ENCODE results near the gene XYLT1. TPM values are rescaled to one million over a fixed set of nuclear protein-coding genes. Genes with fewer than 3 reads are reported as not detected.

Gene XYLT1
- total RNA-seq, 1 experiment from 2014 or later: 12.5 TPM

DNA sequence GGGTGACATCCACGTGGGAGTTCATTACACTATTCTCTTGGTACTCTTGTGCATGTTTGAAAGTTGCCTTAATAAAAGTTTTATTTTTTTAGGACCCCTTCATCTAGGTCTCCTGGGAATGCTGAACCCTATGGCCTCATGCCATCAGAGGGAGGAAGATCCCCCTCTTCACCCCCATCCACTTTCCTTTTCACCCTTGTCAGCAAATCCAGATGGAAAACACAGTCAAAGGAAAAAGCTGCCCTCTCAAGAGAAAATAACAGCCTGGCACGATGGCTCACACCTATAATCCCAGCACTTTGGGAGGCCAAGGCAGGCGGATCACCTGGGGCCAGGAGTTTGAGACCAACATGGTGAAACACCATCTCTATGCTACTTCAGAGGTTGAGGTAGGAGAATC, 274.2 kb downstream of the XYLT1 start:
- H3K4me1 ChIP-seq: no peaks in the 10 kb centered on the region
- no peaks in the 10 kb centered on the region for H3K36me3 ChIP-seq (ENCODE audit: control insufficient read depth, insufficient read depth, low read length)
- no peak overlapping the region for H3K27ac Mint-ChIP-seq (ENCODE audit: unreplicated experiment)
- no peaks in the 10 kb centered on the region for H3K9me3 Mint-ChIP-seq (ENCODE audit: unreplicated experiment)
- BruUV-seq (replicated peaks): no TSS peak
- H3K4me1 Mint-ChIP-seq (ENCODE audit: low read depth, unreplicated experiment): no peaks in the 10 kb centered on the region
- H3K4me3 ChIP-seq (ENCODE audit: low read depth, low read length): no peak overlapping the region
- POLR2A ChIA-PET: no interaction called here
- TF ChIP-seq, protein P1, sequence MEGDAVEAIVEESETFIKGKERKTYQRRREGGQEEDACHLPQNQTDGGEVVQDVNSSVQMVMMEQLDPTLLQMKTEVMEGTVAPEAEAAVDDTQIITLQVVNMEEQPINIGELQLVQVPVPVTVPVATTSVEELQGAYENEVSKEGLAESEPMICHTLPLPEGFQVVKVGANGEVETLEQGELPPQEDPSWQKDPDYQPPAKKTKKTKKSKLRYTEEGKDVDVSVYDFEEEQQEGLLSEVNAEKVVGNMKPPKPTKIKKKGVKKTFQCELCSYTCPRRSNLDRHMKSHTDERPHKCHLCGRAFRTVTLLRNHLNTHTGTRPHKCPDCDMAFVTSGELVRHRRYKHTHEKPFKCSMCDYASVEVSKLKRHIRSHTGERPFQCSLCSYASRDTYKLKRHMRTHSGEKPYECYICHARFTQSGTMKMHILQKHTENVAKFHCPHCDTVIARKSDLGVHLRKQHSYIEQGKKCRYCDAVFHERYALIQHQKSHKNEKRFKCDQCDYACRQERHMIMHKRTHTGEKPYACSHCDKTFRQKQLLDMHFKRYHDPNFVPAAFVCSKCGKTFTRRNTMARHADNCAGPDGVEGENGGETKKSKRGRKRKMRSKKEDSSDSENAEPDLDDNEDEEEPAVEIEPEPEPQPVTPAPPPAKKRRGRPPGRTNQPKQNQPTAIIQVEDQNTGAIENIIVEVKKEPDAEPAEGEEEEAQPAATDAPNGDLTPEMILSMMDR (IDR thresholded peaks at IDR 0.05; ENCODE audit: insufficient read depth in 1 of 2, low read depth in 1 of 2, low read length in 1 of 2, severe bottlenecking in 1 of 2, unreplicated experiment in 1 of 2): no peak
- no peaks in the 10 kb centered on the region for H3K27me3 ChIP-seq (replicated peaks; ENCODE audit: control insufficient read depth, insufficient read depth, low read length)
- H3K9me3 ChIP-seq: no peaks in the 10 kb centered on the region
- no peak for DNase-seq
- H3K4me3 Mint-ChIP-seq (ENCODE audit: unreplicated experiment): no peak overlapping the region
- intact Hi-C loops (cut with micrococcal nuclease; ENCODE audit: unreplicated experiment): no loop called here
- no peaks in the 10 kb centered on the region for H3K27me3 Mint-ChIP-seq (ENCODE audit: insufficient read depth, unreplicated experiment)
- CTCF ChIA-PET: no interaction called here
- H3K36me3 Mint-ChIP-seq (ENCODE audit: insufficient read depth, unreplicated experiment): peaks cover 5% of the 10 kb centered on the region

DNA sequence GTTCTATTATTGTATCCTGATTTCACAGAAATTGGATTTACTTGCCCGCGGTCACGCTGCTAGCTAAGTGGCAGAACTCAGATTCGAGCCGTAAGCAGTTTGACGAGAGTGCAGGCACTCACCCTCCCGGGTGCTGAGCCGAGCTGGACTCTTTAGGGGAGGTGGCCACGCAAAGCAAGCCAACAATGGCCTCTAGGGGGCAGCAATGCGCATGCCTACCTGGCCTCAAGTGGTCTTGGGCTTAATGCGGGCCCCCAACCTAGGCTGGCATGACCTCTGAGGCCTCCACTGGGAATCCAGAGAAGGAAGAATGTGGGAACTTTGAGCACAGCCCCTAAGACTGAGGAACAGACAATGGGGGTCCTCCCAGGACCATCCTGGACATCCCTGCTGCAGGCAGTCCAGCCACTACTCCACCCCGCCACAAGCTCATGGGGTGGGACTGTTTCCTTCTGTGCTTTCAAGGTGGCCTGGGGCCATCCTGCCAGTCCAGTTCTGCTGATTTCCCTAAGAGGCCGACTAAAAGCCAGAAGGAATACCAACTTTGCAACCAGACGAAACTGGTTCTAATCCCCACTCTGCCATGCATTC, 276.5 kb downstream of the XYLT1 start:
- TF ChIP-seq, protein P1 (IDR thresholded peaks at IDR 0.05; ENCODE audit: insufficient read depth in 1 of 2, low read depth in 1 of 2, low read length in 1 of 2, severe bottlenecking in 1 of 2, unreplicated experiment in 1 of 2): peak; percentile 48 to 57
- Histone ChIP-seq H3K4me1 (no peaks in the 10 kb centered on the region), H3K36me3 (ENCODE audit: control insufficient read depth, insufficient read depth, low read length) (no peaks in the 10 kb centered on the region), H3K9me3 (no peaks in the 10 kb centered on the region), H3K27me3 (replicated peaks; ENCODE audit: control insufficient read depth, insufficient read depth, low read length) (no peaks in the 10 kb centered on the region), H3K4me3 (ENCODE audit: low read depth, low read length) (no peak overlapping the region)
- H3K27ac Mint-ChIP-seq (ENCODE audit: unreplicated experiment): no peak overlapping the region
- no peaks in the 10 kb centered on the region for H3K9me3 Mint-ChIP-seq (ENCODE audit: unreplicated experiment)
- DNase-seq: peak; percentile 32 to 38
- BruUV-seq (replicated peaks): no TSS peak
- ChIA-PET POLR2A (no interaction called here), CTCF (interaction anchor here (0.6 to 1.0 kb wide), 2 partner anchors 31 to 274 kb away, joined by 3 read pairs; no protein-coding TSS in a partner anchor)
- no peak overlapping the region for H3K4me3 Mint-ChIP-seq (ENCODE audit: unreplicated experiment)
- H3K27me3 Mint-ChIP-seq (ENCODE audit: insufficient read depth, unreplicated experiment): no peaks in the 10 kb centered on the region
- intact Hi-C loops (cut with micrococcal nuclease; ENCODE audit: unreplicated experiment): no loop called here
- peaks cover 5% of the 10 kb centered on the region for H3K36me3 Mint-ChIP-seq (ENCODE audit: insufficient read depth, unreplicated experiment)
- no peaks in the 10 kb centered on the region for H3K4me1 Mint-ChIP-seq (ENCODE audit: low read depth, unreplicated experiment)

DNA sequence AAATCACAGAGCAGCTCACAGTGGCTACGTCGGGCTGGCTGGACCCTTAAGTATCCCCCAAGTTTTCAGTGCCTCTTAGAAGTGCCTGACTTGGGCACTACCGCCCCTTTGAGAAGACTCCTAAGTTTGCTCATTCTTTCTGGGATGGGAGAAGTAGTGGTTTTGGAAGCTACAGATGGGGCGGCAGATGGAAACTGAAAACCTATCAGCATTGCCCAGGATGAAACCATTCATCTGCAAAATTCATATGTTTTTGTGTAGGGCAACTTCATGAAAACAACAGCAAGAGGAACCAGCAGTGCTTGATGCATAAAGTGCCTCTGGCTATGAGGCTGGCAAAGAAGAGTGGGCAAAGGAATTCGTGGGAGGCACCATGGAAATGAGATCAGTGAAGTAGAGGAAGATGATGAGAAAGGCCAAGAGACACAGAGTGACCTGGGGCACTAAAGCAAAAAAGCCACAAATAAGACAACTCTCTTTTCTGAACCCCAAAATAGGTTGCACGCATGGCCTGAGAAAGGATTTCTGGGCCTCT, 277.1 kb downstream of the XYLT1 start:
- Mint-ChIP-seq H3K9me3 (ENCODE audit: unreplicated experiment) (no peaks in the 10 kb centered on the region), H3K36me3 (ENCODE audit: insufficient read depth, unreplicated experiment) (peaks cover 5% of the 10 kb centered on the region), H3K27me3 (ENCODE audit: insufficient read depth, unreplicated experiment) (no peaks in the 10 kb centered on the region), H3K4me1 (ENCODE audit: low read depth, unreplicated experiment) (no peaks in the 10 kb centered on the region), H3K4me3 (ENCODE audit: unreplicated experiment) (no peak overlapping the region), H3K27ac (ENCODE audit: unreplicated experiment) (no peak overlapping the region)
- Histone ChIP-seq H3K36me3 (ENCODE audit: control insufficient read depth, insufficient read depth, low read length) (no peaks in the 10 kb centered on the region), H3K9me3 (no peaks in the 10 kb centered on the region), H3K4me1 (no peaks in the 10 kb centered on the region), H3K4me3 (ENCODE audit: low read depth, low read length) (no peak overlapping the region), H3K27me3 (replicated peaks; ENCODE audit: control insufficient read depth, insufficient read depth, low read length) (no peaks in the 10 kb centered on the region)
- POLR2A ChIA-PET: no interaction called here
- DNase-seq: no peak
- intact Hi-C loops (cut with micrococcal nuclease; ENCODE audit: unreplicated experiment): no loop called here
- BruUV-seq (replicated peaks): no TSS peak
- TF ChIP-seq, protein P1 (IDR thresholded peaks at IDR 0.05; ENCODE audit: insufficient read depth in 1 of 2, low read depth in 1 of 2, low read length in 1 of 2, severe bottlenecking in 1 of 2, unreplicated experiment in 1 of 2): no peak
- CTCF ChIA-PET: interaction anchor here (0.6 to 1.0 kb wide), 2 partner anchors 32 to 274 kb away, joined by 3 read pairs; no protein-coding TSS in a partner anchor
